Ramos (cell line): ENCODE data around the gene PDXP.
"Not testable (repeated sequence)": the region's sequence is repeated elsewhere in the genome, so short reads cannot be mapped to it uniquely, and the experiment has no call there.

Experiments used
- in situ Hi-C: fragments of 300-500 bp; cut with MboI; formaldehyde crosslinking; loops from one replicate; pipeline ENCODE4 v1.14.3; 2022; ENCODE audit warnings: low sequenced_read_pairs; ENCODE audit not compliant: unreplicated experiment

Gene PDXP

GRCh38 chr22:37658133-37659065, at the start of gene PDXP:
TSS of gene PDXP (plus strand) at chr22:37658723. CDS start at chr22:37658783, 60 bp downstream.
- in situ Hi-C loops: no loop called here

- in situ Hi-C loops: no loop called here
Observed at GRCh38 chr22:37609240-37610152, 49.0 kb upstream of the PDXP start.

- in situ Hi-C loops: not testable (repeated sequence)
Observed at GRCh38 chr22:37610153-37610475, 48.4 kb upstream of the PDXP start.

- in situ Hi-C loops: no loop called here
Observed at GRCh38 chr22:37610480-37611129, 47.9 kb upstream of the PDXP start.

GRCh38 chr22:37611207-37611606, 47.3 kb upstream of the PDXP start:
- in situ Hi-C loops: no loop called here

- in situ Hi-C loops: loop anchor here (5.0 kb wide), 1 partner anchor 66 kb away; no protein-coding TSS in a partner anchor
Observed at GRCh38 chr22:37616201-37617083, 42.1 kb upstream of the PDXP start.

GRCh38 chr22:37617431-37617830, 41.1 kb upstream of the PDXP start:
- in situ Hi-C loops: loop anchor here (5.0 kb wide), 1 partner anchor 65 kb away; no protein-coding TSS in a partner anchor

- in situ Hi-C loops: loop anchor here (5.0 kb wide), 1 partner anchor 64 kb away; no protein-coding TSS in a partner anchor
Observed at GRCh38 chr22:37618072-37618656, 40.4 kb upstream of the PDXP start.

- in situ Hi-C loops: loop anchor here (5.0 kb wide), 1 partner anchor 64 kb away; no protein-coding TSS in a partner anchor
Observed at GRCh38 chr22:37618674-37619073, 39.8 kb upstream of the PDXP start.

GRCh38 chr22:37619991-37620390, 38.5 kb upstream of the PDXP start:
- in situ Hi-C loops: loop anchor here (5.0 kb wide), 1 partner anchor 62 kb away; no protein-coding TSS in a partner anchor

- in situ Hi-C loops: no loop called here
Observed at GRCh38 chr22:37621352-37621860, 37.1 kb upstream of the PDXP start.

- in situ Hi-C loops: no loop called here
Observed at GRCh38 chr22:37623075-37624016, 35.2 kb upstream of the PDXP start.

GRCh38 chr22:37624017-37624365, 34.5 kb upstream of the PDXP start:
- in situ Hi-C loops: no loop called here

- in situ Hi-C loops: no loop called here
Observed at GRCh38 chr22:37624876-37625275, 33.6 kb upstream of the PDXP start.

GRCh38 chr22:37625737-37626136, 32.8 kb upstream of the PDXP start:
- in situ Hi-C loops: no loop called here

GRCh38 chr22:37626144-37626543, 32.4 kb upstream of the PDXP start:
- in situ Hi-C loops: no loop called here

GRCh38 chr22:37626556-37627075, 31.9 kb upstream of the PDXP start:
- in situ Hi-C loops: no loop called here
